BJ (cell line): Measurements from ENCODE around the gene CD226. TPM values are rescaled to one million over a fixed set of nuclear protein-coding genes. Genes with fewer than 3 reads are reported as not detected.

Experiments used
- CTCF ChIA-PET: fragments of 350-600 bp; formaldehyde crosslinking; extraction: SDS; loops from one replicate; lab custom pipeline; 2021; ENCODE audit warnings: antibody characterized with exemption, inconsistent platforms; lab: Yijun Ruan, JAX
- POLR2A ChIA-PET: fragments of 300-600 bp; sonication (Branson Sonifier 250); formaldehyde crosslinking; extraction: SDS; loops from one replicate; lab custom pipeline; 2021; ENCODE audit warnings: antibody characterized with exemption; lab: Charles Lee
- DNase-seq: peaks from one replicate; pipeline ENCODE4 v3.0.0-alpha.2; 2011; ENCODE audit warnings: low read depth
- H3K27me3 ChIP-seq: 2 replicates; pipeline ENCODE4 v1.6.0; 2011; ENCODE audit warnings: low read length; ENCODE audit not compliant: control insufficient read depth, insufficient read depth
- H3K36me3 ChIP-seq: 2 replicates; pipeline ENCODE4 v1.5.1; 2011; ENCODE audit warnings: low read length; ENCODE audit not compliant: control insufficient read depth, insufficient read depth
- H3K4me3 ChIP-seq: 2 replicates; pipeline ENCODE4 v1.5.1; 2011; ENCODE audit warnings: low read depth, mild to moderate bottlenecking, control low read depth, low read length
- polyA plus RNA-seq: library from polyadenylated mRNA; depleted of rRNA; stranded (reverse); fragments of >200 nt; gene quantifications from 2 replicates; pipeline ENCODE4 v1.2.3, GENCODE V29; 2011
- TF ChIP-seq, protein P1 (sequence below): IDR thresholded peaks from 2 replicates; pipeline ENCODE4 v1.5.1; 2011; ENCODE audit warnings: low read depth, mild to moderate bottlenecking, control low read depth, inconsistent platforms, low read length, moderate library complexity; ENCODE audit not compliant: insufficient read depth

Gene CD226
- polyA plus RNA-seq, 1 experiment = 0.13 TPM

- H3K36me3 ChIP-seq = no peaks in the 10 kb centered on the region
- ChIA-PET POLR2A (no interaction called here), CTCF (no interaction called here)
- DNase-seq = no peak
- H3K27me3 ChIP-seq = no peaks in the 10 kb centered on the region
- TF ChIP-seq, protein P1, sequence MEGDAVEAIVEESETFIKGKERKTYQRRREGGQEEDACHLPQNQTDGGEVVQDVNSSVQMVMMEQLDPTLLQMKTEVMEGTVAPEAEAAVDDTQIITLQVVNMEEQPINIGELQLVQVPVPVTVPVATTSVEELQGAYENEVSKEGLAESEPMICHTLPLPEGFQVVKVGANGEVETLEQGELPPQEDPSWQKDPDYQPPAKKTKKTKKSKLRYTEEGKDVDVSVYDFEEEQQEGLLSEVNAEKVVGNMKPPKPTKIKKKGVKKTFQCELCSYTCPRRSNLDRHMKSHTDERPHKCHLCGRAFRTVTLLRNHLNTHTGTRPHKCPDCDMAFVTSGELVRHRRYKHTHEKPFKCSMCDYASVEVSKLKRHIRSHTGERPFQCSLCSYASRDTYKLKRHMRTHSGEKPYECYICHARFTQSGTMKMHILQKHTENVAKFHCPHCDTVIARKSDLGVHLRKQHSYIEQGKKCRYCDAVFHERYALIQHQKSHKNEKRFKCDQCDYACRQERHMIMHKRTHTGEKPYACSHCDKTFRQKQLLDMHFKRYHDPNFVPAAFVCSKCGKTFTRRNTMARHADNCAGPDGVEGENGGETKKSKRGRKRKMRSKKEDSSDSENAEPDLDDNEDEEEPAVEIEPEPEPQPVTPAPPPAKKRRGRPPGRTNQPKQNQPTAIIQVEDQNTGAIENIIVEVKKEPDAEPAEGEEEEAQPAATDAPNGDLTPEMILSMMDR = no peak
- H3K4me3 ChIP-seq = no peak overlapping the region
Observed at GRCh38 chr18:69957747-69958146, 10.1 kb upstream of the CD226 start.

DNA sequence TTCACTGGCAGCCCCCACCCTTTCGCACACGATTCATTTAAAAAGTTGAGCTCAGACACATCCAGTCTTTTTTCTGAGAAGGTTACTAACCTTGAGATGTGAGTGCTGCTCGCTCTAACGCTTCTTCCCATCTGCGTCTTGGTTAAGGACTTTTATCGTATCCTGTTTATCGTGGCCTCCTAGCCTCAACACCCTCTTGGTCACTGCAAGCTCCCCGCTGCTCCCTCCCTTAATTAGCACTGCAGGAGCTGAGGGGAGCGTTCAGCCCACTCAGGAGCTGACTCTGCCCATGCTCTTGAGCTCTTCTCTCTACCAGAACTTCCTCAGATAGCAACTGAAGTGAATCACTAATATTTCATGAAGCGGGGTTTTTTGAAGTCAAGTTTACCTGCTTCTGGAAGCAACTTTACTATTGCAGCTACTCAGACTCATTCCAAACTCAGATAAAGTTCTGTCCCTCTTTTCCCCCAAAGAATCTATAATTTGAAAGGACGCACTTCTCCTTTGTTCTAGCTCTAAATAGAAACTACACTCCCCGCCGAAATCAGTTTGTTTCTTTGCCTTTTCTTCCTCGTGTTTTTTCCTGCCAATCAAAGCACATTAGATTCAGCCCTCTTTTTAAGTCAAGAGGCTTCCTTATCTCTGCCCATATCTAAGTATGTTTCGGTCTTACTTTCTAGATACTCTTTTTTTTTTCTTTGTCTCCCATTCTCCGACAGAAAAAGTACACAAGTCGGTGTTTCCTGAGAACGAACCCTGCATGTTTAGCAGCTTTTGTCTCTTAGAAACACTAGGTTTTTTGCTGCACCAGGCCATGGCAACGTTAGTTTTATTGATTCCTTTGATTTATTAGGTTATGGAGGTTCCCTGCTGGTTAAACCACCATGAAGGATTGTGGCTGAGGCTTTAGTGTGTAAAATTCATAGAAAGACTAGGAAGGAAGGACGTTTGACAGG is 9.3 kb upstream of the CD226 start:
- Histone ChIP-seq H3K27me3 (no peaks in the 10 kb centered on the region), H3K4me3 (no peak overlapping the region), H3K36me3 (no peaks in the 10 kb centered on the region)
- POLR2A ChIA-PET = no interaction called here
- DNase-seq = no peak
- CTCF ChIA-PET = interaction anchor here (0.6 kb wide), 1 partner anchor 545 kb away, joined by 3 read pairs; no protein-coding TSS in a partner anchor
- TF ChIP-seq, protein P1 = no peak

DNA sequence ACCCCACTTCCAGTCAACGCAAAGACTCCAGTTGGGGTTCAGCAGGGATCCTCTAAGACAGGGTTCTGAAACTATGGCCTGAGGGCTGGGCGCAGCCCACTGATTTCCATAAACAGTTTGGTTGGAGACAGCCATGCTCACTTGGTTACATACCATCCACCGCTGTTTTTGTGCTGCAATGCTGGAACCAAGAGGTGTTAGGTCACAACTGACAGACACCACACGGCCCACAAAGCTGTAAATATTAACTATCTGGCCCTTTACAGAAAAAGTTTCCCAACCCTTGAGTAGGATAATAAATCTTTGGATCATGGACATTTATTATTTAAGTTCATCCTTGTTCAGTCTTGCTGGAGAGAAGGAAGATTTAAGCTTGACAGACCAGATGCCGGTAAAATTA is 8.4 kb upstream of the CD226 start:
- Histone ChIP-seq H3K4me3 (no peak overlapping the region), H3K36me3 (no peaks in the 10 kb centered on the region), H3K27me3 (no peaks in the 10 kb centered on the region)
- ChIA-PET POLR2A (no interaction called here), CTCF (interaction anchor here (0.6 kb wide), 1 partner anchor 544 kb away, joined by 3 read pairs; no protein-coding TSS in a partner anchor)
- DNase-seq = peak; percentile 19
- TF ChIP-seq, protein P1 = no peak

GRCh38 chr18:69954719-69955480 is 7.2 kb upstream of the CD226 start:
- TF ChIP-seq, protein P1 = no peak
- no peak overlapping the region for H3K4me3 ChIP-seq
- no peaks in the 10 kb centered on the region for H3K27me3 ChIP-seq
- ChIA-PET POLR2A (no interaction called here), CTCF (interaction anchor here (1.0 to 1.1 kb wide), 2 partner anchors 14 to 40 kb away, joined by 3 read pairs; no protein-coding TSS in a partner anchor)
- no peaks in the 10 kb centered on the region for H3K36me3 ChIP-seq
- DNase-seq = no peak

GRCh38 chr18:69953191-69953590 is 5.5 kb upstream of the CD226 start:
- Histone ChIP-seq H3K27me3 (no peaks in the 10 kb centered on the region), H3K36me3 (no peaks in the 10 kb centered on the region), H3K4me3 (no peak overlapping the region)
- ChIA-PET POLR2A (no interaction called here), CTCF (no interaction called here)
- DNase-seq = no peak
- TF ChIP-seq, protein P1 = no peak
